CD4-positive, alpha-beta T cell (primary cell): ENCODE data around the gene ABCC12. TPM values are rescaled to one million over a fixed set of nuclear protein-coding genes. Genes with fewer than 3 reads are reported as not detected.

Experiments
- ATAC-seq: fragments of 200-7000 bp; cut with Tn5 transposase; one replicate; pipeline ENCODE4 v1.10.0; 2022; ENCODE audit warnings: mild to moderate bottlenecking; ENCODE audit not compliant: poor library complexity
- CTCF ChIA-PET: fragments of 350-600 bp; sonication (Branson Sonifier 250); formaldehyde crosslinking; loops from one replicate; lab custom pipeline; 2021; ENCODE audit warnings: antibody characterized with exemption, inconsistent platforms; lab: Charles Lee
- POLR2A ChIA-PET: fragments of 350-600 bp; sonication (Branson Sonifier 250); formaldehyde crosslinking; loops from one replicate; lab custom pipeline; 2021; ENCODE audit warnings: antibody characterized with exemption, inconsistent platforms; lab: Charles Lee
- DNase-seq, 14 experiments: peaks; one replicate each; pipeline ENCODE4 v3.0.0-alpha.2; 2013 to 2020; ENCODE audit warnings: mixed read lengths in 2 of 14
- H3K27ac ChIP-seq, 2 donors: one replicate each; pipeline versions ENCODE4 v1.5.1 to v1.7.0; 2013; ENCODE audit warnings: low read length in 2 of 2, low read depth in 1 of 2, mild to moderate bottlenecking in 1 of 2
- H3K27me3 ChIP-seq, 2 experiments: 1 replicate in 1 of 2; 2 replicates in 1 of 2; pipeline versions ENCODE4 v1.6.1 to v1.7.0; 2013; ENCODE audit warnings: low read length in 2 of 2, control low read depth in 1 of 2, mild to moderate bottlenecking in 1 of 2, moderate library complexity in 1 of 2; ENCODE audit not compliant: insufficient read depth in 2 of 2, control insufficient read depth in 1 of 2
- H3K36me3 ChIP-seq: one replicate; pipeline ENCODE4 v1.6.1; 2013; ENCODE audit warnings: low read length, control low read depth; ENCODE audit not compliant: insufficient read depth
- H3K4me1 ChIP-seq: one replicate; pipeline ENCODE4 v1.6.1; 2013; ENCODE audit warnings: low read length, control low read depth; ENCODE audit not compliant: insufficient read depth
- H3K4me3 ChIP-seq: one replicate; pipeline ENCODE4 v1.5.1; 2013; ENCODE audit warnings: mild to moderate bottlenecking, low read length, moderate library complexity
- H3K9me3 ChIP-seq, 2 experiments: 1 replicate in 1 of 2; 2 replicates in 1 of 2; pipeline versions ENCODE4 v1.6.1 to v1.7.0; 2013; ENCODE audit warnings: low read length in 2 of 2, mild to moderate bottlenecking in 2 of 2, control low read depth in 1 of 2, moderate library complexity in 1 of 2; ENCODE audit not compliant: control insufficient read depth in 1 of 2, insufficient read depth in 1 of 2
- H3K27ac Mint-ChIP-seq: one replicate; pipeline ENCODE4 v1.8.0; 2020; ENCODE audit warnings: mixed read lengths
- H3K27me3 Mint-ChIP-seq: one replicate; pipeline ENCODE4 v1.8.0; 2021; ENCODE audit warnings: mixed read lengths
- H3K36me3 Mint-ChIP-seq: one replicate; pipeline ENCODE4 v1.8.0; 2021; ENCODE audit warnings: low read depth, mixed read lengths
- H3K4me1 Mint-ChIP-seq: one replicate; pipeline ENCODE4 v1.8.0; 2021; ENCODE audit warnings: low read depth, mixed read lengths
- H3K4me3 Mint-ChIP-seq: one replicate; pipeline ENCODE4 v1.8.0; 2020; ENCODE audit warnings: mild to moderate bottlenecking, mixed read lengths
- H3K9me3 Mint-ChIP-seq: one replicate; pipeline ENCODE4 v1.8.0; 2020; ENCODE audit warnings: mixed read lengths
- intact Hi-C, 2 experiments: fragments of 100-400 bp; cut with DNase I in 1 of 2; cut with micrococcal nuclease in 1 of 2; formaldehyde crosslinking; loops; one replicate each; pipeline versions ENCODE4 v1.15.1 to v1.9.0; 2023 to 2025; cut with DNase I, micrococcal nuclease
- total RNA-seq, 174 experiments: library from RNA in 2 of 174; stranded (reverse) in 2 of 174; gene quantifications; one replicate each; pipeline ENCODE4 v1.2.3 and lab custom pipeline; 2021 to 2026
- TF ChIP-seq, protein P1 (sequence below): fragments of 200-600 bp; IDR thresholded peaks from one replicate; pipeline ENCODE4 v1.8.0; 2022; ENCODE audit warnings: antibody characterized with exemption, mild to moderate bottlenecking

Gene ABCC12
- total RNA-seq, 2 experiments from 2014 or later, result not detected

DNA sequence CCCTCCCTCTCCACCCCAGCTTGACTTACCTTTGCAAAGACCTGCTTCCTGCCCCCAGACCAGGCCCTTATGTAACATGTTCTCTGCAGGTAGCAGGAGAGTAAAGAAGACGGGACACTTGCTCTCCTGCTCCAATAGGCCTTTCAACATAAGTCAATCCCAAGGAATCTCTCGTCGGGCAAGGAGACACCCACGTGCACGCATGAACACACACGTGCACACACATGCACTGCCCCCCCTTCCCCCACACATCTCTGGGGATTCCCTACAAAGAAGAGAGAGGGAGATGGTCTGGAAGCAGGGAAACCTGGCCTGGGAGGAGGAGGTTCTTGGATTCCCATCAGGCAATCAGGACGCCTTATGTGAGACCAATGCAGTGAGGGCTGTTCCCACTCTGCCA is 41.4 kb downstream of the ABCC12 start:
- no peaks in the 10 kb centered on the region for H3K4me1 ChIP-seq
- TF ChIP-seq, protein P1, sequence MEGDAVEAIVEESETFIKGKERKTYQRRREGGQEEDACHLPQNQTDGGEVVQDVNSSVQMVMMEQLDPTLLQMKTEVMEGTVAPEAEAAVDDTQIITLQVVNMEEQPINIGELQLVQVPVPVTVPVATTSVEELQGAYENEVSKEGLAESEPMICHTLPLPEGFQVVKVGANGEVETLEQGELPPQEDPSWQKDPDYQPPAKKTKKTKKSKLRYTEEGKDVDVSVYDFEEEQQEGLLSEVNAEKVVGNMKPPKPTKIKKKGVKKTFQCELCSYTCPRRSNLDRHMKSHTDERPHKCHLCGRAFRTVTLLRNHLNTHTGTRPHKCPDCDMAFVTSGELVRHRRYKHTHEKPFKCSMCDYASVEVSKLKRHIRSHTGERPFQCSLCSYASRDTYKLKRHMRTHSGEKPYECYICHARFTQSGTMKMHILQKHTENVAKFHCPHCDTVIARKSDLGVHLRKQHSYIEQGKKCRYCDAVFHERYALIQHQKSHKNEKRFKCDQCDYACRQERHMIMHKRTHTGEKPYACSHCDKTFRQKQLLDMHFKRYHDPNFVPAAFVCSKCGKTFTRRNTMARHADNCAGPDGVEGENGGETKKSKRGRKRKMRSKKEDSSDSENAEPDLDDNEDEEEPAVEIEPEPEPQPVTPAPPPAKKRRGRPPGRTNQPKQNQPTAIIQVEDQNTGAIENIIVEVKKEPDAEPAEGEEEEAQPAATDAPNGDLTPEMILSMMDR, result no peak
- no peaks in the 10 kb centered on the region for H3K36me3 Mint-ChIP-seq
- ChIA-PET CTCF (no interaction called here), POLR2A (no interaction called here)
- no peak for DNase-seq
- H3K27me3 Mint-ChIP-seq, result peaks cover 6% of the 10 kb centered on the region
- ATAC-seq, result no peak
- H3K27ac Mint-ChIP-seq, result no peak overlapping the region
- H3K9me3 ChIP-seq, result peaks cover 0 to 4% of the 10 kb centered on the region in 2 experiments
- no peak overlapping the region for H3K4me3 Mint-ChIP-seq
- no peaks in the 10 kb centered on the region for H3K9me3 Mint-ChIP-seq
- H3K36me3 ChIP-seq, result no peaks in the 10 kb centered on the region
- H3K4me3 ChIP-seq, result no peak overlapping the region
- intact Hi-C loops, result no loop called here
- H3K27ac ChIP-seq, result no peak overlapping the region
- H3K27me3 ChIP-seq, result peaks cover 0 to 2% of the 10 kb centered on the region in 2 experiments
- no peaks in the 10 kb centered on the region for H3K4me1 Mint-ChIP-seq

DNA sequence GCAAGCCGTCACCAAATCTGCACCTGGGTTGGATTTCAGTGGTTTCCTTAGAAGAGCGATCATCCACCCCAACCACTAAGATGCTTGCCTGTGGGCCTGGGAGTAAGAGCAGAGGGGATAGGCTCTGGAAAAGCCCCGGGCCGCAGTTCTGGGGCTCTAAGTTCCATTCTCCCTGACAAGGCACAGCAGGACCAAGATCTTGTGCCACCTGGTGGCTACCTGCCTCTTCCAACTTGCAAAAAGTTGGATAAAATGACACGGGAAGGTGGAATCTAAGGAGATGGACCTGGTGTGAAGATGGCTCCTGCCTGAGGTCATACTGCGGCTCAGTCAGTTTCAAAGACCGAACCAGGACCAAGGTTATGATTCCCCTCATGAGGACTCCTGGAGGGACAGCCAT is 42.3 kb downstream of the ABCC12 start:
- intact Hi-C loops, result no loop called here
- H3K4me1 Mint-ChIP-seq, result no peaks in the 10 kb centered on the region
- H3K27me3 Mint-ChIP-seq, result peaks cover 6% of the 10 kb centered on the region
- H3K4me3 Mint-ChIP-seq, result no peak overlapping the region
- Histone ChIP-seq H3K27ac (no peak overlapping the region), H3K27me3 (peaks cover 0 to 2% of the 10 kb centered on the region in 2 experiments), H3K9me3 (peaks cover 0 to 4% of the 10 kb centered on the region in 2 experiments), H3K4me1 (no peaks in the 10 kb centered on the region), H3K4me3 (no peak overlapping the region), H3K36me3 (no peaks in the 10 kb centered on the region)
- H3K27ac Mint-ChIP-seq, result no peak overlapping the region
- TF ChIP-seq, protein P1, result no peak
- ATAC-seq, result no peak
- H3K9me3 Mint-ChIP-seq, result no peaks in the 10 kb centered on the region
- CTCF ChIA-PET, result no interaction called here
- POLR2A ChIA-PET, result no interaction called here
- DNase-seq, result no peak
- H3K36me3 Mint-ChIP-seq, result no peaks in the 10 kb centered on the region

DNA sequence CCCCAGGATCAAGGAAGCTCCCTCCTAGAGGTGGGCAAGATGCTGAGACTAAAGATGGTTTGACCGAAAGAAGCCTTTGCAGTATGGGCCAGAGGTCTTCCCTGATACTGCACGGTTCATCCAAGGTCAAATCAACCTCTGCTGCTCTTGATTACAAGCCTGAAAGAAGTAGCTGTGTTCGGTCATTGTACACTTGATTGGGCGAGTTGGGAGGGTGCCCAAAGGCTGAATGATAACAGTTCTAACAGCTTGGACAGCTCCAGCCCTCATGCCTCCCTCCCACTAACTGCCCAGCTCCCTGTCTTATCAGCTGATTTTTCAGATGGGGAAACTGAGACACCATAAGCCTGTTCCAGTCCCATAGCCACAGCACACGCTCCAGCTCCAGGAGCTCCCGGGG is 42.8 kb downstream of the ABCC12 start:
- peaks cover 0 to 7% of the 10 kb centered on the region in 2 experiments for H3K9me3 ChIP-seq
- Mint-ChIP-seq H3K4me1 (no peaks in the 10 kb centered on the region), H3K27ac (no peak overlapping the region), H3K36me3 (no peaks in the 10 kb centered on the region), H3K27me3 (peaks cover 6% of the 10 kb centered on the region), H3K4me3 (no peak overlapping the region), H3K9me3 (no peaks in the 10 kb centered on the region)
- CTCF ChIA-PET, result no interaction called here
- H3K27ac ChIP-seq, result no peak overlapping the region
- intact Hi-C loops, result no loop called here
- ATAC-seq (no peak), DNase-seq (no peak)
- TF ChIP-seq, protein P1, result no peak
- H3K4me1 ChIP-seq, result no peaks in the 10 kb centered on the region
- peaks cover 0 to 2% of the 10 kb centered on the region in 2 experiments for H3K27me3 ChIP-seq
- H3K36me3 ChIP-seq, result no peaks in the 10 kb centered on the region
- no peak overlapping the region for H3K4me3 ChIP-seq
- POLR2A ChIA-PET, result no interaction called here
